Stimulated activated CD4-positive, alpha-beta T cell treated with anti-CD3 and anti-CD28 coated beads, Interleukin-1b, Interleukin-23, amount 100 ng/mL, for 1 hour (primary cell): ENCODE measurements around the gene TMEM98.
"Not testable (repeated sequence)": the region's sequence is repeated elsewhere in the genome, so short reads cannot be mapped to it uniquely, and the experiment has no call there.

Experiments used
- DNase-seq, 2 donors: peaks; one replicate each; pipeline ENCODE4 v3.0.0-alpha.2; 2020; ENCODE audit warnings: low read depth in 2 of 2

TMEM98 gene

DNA sequence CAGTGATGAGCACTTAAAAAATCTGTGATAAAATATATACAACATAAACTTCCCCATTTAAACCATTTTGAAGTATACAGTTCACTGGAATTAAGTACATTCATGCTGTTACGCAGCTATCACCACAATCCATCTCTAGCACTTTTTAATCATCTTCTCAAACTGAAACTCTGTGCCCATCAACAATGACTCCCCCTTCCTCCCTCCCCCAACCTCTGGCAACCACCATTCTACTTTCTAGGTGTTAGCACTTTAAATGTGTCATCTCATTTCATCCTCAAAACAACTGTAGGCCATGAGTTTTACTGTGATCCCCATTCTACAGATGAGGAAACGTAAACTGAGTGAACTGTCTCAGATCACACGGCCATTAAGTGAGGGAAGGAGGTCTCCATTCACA lies 13.8 kb upstream of the TMEM98 start:
- no peak for DNase-seq

DNA sequence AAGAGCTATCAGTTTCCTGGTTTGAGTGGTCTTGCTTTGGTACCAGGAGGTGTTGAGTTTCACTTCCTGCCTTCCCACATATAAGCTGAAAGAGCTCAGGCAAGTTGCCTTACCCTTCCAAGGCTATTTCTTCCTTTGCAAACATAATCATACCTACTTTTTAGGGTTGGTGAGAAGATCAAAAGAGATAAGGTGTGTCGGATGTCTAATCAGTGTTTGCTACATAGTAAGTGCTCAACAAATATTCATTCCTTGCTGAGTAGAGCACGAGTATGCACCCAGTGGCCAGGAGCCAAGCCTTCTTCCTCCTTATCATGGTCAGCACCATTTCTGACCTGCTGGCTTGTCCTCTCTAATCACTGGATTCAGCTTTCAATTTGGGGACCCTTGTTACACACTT lies 12.7 kb upstream of the TMEM98 start:
- no peak for DNase-seq

DNA sequence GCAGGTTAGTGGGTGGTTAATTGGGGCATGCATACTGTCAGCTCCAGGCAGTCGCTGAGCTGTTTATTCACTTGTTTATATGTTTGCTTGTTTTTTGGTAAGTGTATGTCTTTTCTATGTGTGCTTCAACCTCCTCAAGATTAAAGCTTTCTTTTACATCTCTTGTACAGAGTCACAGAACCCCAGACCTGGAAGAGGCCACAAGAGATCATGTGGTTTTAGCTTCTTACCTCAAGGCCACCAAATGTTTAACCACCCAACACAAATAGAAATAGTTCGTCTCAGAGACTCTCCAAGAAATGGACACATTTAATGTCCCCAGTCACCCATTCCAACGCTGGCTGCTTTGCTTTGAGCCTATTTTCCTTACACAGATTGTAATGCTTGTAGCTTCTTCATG lies 11.8 kb upstream of the TMEM98 start:
- DNase-seq = no peak

DNA sequence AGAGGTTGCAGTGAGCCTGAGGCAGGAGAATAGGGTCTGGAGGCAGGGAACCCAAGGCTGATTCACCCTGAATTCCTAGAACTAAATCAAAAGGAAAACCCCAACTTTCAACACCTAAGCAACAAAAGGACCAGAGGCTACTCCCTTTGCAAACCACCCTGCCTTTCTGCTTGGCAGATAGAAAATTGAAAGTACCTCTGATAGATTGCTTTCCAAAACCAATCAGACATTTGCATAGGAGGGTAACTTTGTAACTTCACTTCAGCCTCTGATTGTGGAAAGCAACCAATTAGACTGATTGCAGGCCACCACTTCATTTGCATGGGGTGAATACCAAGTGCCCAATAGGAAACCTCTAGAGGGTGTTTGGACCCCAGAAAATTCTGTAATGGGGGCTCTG lies 10.9 kb upstream of the TMEM98 start:
- DNase-seq = no peak

DNA sequence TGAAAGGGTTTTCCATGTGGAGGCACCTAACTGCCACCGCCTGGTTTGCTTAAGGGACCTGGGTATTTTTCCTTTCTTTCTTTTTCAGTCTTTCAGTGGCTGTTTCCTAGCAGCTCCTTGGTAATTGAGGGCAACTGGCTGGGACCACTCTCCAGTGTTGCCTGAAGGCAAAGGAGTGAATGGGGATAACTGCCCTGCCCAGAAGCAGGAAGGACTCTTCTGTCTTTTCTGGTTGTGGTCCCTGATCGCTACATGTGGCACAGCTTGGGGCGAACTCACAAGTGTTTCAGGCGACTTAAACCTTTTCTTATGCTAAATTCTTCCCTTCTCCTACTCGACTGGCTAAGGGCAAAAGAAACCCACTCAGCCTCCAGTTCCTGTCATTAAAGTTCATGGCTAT lies 10.1 kb upstream of the TMEM98 start:
- DNase-seq = no peak

DNA sequence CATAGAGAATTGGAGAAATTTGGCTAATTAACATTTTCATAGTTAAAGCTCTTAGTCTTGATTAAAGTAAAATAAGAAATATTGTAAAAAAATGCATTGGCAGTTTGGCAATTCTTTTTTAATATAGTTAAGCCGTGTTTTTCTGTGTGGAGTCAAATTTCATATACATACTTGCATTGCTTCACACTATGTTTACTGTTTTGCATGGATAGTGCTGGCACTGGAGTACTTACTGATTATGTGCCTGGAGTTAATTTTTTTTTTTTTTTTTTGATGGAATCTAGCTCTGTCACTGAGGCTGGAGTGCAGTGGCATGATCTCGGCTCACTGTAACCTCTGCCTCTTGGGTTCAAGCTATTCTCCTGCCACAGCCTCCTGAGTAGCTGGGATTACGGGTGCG lies 8.1 kb upstream of the TMEM98 start:
- not testable (repeated sequence) for DNase-seq

DNA sequence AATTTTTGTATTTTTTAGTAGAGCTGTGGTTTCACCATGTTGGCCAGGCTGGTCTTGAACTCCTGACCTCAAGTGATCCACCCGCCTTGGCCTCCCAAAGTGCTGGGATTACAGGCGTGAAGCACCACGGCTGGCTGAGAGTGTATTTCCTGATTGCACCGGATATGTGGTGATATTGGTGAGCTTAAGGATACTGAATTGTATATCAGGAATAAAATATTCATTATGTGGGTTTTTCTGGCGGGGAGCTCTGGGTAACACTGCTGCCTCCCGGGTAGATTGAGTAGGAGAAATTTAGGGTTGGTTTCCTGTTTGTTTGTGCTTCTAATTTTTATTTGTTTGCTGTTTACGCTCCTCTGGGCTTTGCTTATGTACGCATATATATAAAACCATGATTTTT lies 7.7 kb upstream of the TMEM98 start:
- no peak for DNase-seq

DNA sequence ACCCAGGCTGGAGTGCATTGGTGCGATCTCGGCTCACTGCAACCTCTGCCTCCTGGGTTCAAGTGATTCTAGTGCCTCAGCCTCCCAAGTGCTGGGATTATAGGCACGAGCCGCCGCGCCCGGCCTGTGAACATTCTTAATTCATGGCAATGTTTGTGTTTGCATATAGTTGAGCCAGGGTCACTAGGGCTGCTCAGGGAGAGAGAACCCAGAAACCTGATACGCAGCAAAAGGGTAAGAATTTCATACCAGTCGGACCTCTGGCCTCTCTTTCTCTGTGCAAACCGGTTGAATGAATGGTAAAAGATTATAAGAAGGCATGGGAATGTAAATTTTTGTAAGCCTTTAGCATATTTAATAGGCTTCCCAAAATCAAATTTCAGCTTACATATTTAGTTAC lies 6.9 kb upstream of the TMEM98 start:
- no peak for DNase-seq

DNA sequence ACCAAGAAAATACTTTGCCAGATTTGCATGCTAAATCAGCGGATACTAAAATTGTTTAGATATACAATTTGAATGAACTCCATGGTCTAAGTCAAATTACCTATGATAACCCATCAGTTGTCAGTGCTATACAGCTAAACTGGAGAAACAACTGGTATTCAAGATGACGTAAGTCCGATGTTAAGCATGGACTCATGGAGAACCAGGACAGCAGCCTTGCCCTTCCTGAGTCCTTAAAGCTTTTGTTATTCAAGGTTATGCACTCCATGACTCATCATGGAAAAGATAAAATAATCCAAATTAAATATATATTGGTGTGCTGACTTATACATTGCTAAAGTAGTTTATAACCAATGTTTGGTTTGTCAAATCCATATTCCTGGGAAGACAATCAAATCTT lies 4.0 kb upstream of the TMEM98 start:
- not testable (repeated sequence) for DNase-seq

DNA sequence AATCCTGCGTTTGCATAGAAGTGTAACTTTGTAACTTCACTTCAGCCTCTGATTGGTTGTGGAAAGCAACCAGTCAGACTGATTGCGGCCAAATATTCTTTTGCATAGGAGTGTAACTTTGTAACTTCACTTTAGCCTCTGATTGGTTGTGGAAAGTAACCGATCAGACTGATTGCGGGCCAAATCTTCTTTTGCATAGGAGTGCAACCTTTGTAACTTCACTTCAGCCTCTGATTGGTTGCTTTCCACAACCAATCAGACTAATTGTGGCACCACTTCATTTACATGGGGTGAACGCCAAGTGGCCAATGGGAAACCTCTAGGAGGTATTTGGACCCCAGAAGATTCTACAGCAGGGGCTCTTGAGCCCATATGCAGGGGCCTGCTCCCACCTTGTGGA lies 1.8 kb upstream of the TMEM98 start:
- DNase-seq = no peak

DNA sequence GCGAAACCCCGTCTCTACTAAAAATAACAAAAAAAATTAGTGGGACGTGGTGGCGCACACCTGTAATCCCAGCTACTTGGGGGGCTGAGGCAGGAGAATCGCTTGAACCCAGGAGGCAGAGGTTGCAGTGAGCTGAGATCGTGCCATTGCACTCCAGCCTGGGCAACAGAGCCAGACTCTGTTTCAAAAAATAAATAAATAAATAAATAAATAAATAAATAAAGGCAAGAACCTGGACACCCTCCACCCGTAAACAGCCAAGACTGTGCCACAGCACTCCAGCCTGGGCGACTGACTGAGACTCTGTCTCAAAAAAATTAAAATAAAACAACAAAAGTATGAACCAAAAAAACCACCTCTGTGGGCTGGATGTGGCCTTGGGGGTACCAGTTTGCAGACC lies 1.2 kb upstream of the TMEM98 start:
- DNase-seq = not testable (repeated sequence)

DNA sequence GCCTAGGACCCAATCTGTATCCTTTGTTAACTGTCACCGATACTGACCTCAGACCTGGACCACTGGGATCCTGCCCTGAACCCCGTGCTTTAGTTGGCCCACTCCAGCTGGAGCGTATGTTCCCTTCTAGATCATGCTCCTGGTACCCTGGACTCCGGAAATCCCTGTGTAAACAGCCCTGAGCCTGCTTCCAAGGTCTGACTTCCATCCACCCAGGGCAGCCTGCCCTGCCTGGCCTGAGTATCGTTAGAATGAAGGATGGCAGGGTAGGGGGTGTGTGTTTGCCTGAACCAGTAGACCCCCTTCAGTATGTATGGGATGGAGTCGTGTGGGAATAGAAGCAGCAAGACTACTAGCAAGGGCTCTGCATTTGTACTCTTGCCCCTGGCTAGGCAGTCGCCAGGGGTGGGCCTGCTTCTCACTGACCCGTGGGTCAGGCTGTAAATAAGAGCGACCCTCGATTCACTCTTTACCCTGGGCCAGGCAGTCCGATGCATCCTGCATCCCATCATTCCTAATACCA lies 691 bp upstream of the TMEM98 start:
- no peak for DNase-seq

DNA sequence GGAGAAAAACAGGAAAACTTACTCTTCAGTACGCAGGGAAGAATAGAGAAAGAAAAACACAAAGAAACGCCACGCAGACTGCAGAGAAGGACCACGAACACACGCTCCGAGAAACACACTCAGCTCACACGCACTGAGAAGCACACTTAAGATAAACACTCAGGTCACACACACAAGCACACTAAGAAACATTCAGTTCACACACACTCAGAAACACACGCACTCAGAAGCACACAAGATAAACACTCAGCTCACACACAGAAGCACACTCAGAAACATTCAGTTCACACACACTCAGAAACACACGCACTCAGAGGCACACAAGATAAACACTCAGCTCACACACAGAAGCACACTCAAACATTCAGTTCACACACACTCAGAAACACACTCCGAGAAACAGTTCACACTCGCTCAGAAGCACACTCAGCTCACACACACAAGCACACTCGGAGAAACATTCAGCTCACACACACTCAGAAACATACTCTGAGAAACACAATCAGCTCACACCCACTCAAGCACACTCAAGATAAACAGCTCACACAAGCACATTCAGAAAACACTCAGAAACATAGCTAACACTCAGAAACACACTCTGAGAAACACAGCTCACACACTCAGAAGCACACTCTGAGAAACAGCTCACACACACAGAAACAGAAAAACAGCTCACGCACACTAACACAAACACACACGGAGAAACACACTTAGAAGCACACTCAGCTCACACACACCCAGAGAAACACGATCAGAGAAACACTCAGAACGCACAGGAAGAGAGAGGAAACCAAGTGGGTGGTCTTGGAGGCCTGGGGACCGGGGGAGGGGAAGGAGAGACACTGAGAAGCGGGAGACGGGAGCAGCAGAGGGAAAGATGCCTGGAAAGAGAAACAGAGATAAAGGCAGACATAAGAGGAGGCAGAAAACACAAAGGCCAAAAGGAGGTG lies 908 bp downstream of the TMEM98 start:
- no peak for DNase-seq

DNA sequence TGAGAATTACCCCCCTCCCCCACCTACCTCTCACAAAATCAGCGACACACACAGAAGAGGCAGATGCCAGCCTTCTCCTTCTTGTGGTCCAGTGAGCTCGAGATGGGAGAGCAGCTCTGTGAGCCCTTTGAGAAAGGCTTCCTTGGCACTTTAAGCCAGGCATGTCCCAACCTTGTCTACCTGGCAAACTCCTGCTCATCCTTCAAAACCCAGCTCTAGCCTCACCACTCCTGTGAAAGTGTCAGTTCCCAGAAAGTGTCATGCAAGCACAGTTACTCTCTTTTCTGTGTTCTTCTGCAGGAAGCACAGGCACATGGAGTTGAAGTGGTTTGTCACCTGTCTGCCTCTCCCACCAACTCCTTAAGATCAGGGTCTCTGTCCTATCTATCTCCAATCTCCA lies 1.6 kb downstream of the TMEM98 start:
- DNase-seq = no peak

DNA sequence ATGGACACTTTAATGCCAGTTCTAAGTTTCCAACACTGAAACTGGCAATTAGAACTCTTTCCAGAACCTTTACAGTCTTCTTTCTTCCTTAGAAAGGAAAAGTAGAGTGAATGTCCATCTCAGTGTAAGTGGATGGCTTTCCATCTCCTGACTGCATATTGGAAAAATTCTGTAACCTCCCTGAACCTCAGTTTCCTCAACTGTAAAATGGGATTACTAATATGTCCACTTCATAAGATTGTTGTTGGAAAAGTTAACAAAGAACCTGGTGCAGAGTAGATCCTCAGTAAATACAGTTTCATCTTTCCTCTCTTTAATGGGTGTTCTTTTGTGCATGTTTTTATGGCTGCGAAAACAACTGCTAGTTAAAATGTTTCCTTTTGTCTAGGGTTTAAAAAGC lies 2.6 kb downstream of the TMEM98 start:
- no peak for DNase-seq

DNA sequence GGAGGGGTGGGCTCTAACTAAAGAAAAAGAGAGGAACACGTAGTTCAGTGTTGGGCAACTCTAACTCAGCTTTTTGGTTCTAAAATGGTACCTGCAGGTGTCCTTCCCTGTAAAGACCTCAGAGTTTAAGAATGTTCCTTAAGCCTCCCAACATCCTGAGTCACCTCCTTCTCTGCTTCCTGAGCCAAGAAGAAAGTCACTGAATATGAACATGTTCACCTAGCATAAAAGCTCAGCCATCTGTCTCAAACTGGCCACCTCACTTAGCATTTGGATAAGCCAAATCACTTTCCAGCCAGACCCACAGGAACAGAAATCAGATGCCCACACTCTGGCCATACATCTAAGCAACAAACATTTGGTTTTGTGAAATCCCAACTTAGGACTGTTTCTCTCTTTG lies 3.7 kb downstream of the TMEM98 start:
- DNase-seq = no peak

DNA sequence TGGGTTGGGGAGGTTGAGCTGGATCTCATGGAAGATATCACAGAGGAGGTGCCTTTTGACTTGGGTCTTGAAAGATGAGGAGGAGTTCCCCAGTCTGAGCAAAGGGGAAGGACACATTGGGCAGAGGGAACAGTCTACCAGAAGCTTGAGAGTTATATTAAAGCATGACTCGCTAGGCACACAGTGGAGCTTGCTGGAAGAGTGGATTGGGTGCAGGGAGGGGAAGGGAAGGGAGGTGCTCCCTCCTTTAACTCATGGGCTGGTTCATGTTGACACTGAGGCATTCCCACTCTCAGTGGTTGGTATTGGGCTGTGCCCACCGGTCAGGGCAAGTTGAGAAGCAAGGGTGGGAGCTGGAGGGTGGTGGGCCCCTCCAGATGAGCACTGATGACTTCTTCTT lies 5.9 kb downstream of the TMEM98 start:
- no peak for DNase-seq

DNA sequence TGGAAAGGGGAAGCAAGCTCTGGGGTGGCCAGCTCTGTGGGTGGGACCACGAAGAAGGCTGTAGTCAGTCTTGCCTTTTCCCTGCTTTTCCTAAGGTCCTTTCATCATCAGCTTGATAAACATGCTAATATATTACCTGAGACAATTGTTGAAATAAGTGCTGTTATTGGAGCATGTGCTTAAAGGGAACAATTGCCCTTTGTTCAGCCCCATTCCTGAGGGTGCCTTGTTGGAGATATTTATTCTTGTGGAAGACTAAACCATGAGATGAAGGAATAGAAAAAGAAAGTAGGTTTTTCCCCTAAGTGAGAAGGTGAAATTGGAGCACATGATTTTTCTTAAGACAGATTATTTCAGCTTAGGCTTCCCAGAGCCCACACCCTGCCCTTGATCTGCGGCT lies 7.8 kb downstream of the TMEM98 start:
- no peak for DNase-seq

DNA sequence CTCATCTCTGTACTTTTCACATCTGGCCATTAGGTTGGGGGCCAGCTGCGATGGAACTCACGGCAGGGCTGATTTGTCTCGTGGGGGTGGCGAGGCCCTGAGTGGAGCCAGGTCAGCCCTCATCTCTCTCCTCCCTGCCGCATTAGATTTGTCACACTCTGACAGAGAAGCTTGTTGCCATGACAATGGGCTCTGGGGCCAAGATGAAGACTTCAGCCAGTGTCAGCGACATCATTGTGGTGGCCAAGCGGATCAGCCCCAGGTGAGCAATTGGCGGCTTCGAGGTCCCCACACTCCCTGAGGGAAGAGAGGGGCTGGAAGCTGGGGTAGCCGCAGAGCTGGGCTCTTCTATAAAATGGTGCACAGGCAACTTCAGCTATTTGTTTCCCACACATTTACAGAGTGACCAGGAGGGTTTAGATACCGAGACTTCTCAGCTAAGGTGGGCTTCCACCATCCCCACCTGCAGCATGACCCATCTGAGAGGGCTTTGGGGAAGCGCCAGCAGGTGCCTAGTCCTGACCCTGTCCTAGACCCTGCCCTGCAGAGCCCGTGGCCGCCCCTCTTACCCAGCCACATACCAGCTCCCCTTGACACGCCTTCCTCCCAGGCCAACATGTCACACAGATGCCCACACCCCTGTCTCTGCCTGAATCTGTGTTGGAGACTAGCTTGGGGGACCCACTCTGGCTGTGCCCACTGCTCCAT lies 8.4 kb downstream of the TMEM98 start:
- no peak for DNase-seq

DNA sequence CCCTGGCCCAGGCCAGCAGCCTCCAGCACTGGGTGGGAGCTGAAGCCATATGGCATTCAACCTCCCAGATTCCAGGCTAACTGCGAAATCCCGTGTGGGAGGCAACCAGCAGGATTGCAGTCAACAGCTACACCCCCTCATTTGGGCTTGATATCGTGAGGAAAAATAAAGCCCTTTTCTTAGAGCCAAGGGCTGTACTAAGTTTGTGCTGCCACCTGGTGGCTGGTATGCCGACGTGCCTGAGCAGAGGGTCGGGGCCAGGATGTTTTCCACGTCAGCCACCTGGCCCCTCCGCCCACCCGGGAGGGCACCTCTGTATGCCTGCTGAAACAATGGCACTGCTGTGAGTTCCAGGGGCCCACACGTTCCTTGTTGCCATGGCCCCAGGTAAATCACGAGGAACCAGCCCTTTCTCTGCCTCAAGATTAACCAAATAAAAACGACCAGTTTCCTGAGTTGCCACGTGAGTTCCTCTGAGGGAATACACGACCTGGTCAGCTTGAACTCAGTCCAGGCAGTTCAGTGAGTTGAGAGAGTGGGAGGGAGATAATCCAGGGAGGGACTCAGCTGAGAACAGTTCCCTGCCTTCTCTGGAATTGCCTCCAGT lies 9.0 kb downstream of the TMEM98 start:
- DNase-seq = peak; percentile 20 to 47

DNA sequence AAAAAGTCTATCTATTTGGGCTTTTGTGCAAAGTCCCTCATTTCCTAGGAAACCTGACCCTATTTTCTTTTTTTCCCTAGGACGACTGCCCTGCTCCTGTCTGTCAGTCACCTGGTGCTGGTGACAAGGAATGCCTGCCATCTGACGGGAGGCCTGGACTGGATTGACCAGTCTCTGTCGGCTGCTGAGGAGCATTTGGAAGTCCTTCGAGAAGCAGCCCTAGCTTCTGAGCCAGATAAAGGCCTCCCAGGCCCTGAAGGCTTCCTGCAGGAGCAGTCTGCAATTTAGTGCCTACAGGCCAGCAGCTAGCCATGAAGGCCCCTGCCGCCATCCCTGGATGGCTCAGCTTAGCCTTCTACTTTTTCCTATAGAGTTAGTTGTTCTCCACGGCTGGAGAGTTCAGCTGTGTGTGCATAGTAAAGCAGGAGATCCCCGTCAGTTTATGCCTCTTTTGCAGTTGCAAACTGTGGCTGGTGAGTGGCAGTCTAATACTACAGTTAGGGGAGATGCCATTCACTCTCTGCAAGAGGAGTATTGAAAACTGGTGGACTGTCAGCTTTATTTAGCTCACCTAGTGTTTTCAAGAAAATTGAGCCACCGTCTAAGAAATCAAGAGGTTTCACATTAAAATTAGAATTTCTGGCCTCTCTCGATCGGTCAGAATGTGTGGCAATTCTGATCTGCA lies 12.9 kb downstream of the TMEM98 start:
- no peak for DNase-seq

DNA sequence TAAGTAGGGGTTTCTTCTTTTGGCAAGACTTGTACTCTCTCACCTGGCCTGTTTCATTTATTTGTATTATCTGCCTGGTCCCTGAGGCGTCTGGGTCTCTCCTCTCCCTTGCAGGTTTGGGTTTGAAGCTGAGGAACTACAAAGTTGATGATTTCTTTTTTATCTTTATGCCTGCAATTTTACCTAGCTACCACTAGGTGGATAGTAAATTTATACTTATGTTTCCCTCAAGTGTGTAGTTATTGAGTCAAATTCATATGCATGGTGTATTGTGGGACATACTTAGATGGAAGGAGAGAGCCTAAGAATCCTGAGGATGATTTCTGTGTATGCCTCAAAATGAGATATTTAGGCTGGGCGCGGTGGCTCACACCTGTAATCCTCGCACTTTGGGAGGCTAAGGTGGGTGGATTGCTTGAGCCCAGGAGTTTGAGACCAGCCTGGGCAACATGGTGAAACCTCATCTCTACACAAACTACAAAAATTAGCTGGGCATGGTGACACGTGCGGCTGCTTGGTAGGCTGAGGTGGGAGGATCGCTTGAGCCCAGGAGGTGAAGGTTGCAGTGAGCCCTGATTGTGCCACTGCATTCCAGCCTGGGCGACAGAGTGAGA lies 13.6 kb downstream of the TMEM98 start:
- no peak for DNase-seq
